ENCODE measurements around the gene TSACC. TPM values are rescaled to one million over a fixed set of nuclear protein-coding genes. Genes with fewer than 3 reads are reported as not detected.

TSACC gene
- total RNA-seq, 1 donor from 2014 or later: 0.44 TPM

DNA sequence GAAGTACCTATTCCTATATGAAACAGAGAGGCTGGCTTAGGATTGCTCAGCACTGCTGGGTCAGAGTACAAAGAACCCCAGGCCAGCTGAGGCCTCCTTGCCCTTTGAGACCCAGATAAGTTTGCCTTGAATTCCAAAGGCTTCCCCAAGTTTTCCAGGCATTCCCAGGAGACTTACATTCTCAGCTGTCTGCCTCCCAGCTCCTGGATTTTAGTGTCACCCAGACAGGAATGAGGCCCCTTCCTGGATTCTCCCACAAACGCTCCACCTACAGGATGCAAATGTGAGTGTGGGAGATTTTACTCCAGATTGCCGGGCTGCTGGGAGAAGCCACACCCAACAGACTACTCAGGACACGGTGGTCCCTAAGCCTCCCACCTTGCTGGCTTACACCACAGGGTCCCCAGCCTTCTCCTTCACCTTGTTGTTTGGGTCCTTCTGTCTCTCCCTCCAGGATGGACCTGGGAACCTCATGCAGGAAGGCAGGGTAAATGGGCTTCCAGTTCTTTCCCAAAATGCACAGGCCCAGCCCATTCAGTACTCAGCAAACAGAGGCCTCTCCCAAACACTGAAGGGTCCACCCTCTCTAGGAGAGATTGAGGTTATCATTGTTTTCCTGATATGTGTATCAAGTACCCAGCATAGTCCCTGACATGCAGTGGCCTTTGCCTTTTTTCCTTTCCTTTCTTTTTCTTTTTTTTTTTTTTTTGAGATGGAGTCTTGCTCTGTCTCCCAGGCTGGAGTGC, 41.3 kb downstream of the TSACC start:
- DNase-seq (no peak), ATAC-seq (ENCODE audit: low read depth) (no peak)
- Mint-ChIP-seq H3K9me3 (no peaks in the 10 kb centered on the region), H3K4me1 (peaks cover 3% of the 10 kb centered on the region), H3K36me3 (ENCODE audit: low read depth) (no peaks in the 10 kb centered on the region), H3K27me3 (peaks cover 3% of the 10 kb centered on the region), H3K4me3 (no peak overlapping the region), H3K27ac (no peak overlapping the region)
- POLR2A ChIA-PET: no interaction called here
- TF ChIP-seq, protein P1, sequence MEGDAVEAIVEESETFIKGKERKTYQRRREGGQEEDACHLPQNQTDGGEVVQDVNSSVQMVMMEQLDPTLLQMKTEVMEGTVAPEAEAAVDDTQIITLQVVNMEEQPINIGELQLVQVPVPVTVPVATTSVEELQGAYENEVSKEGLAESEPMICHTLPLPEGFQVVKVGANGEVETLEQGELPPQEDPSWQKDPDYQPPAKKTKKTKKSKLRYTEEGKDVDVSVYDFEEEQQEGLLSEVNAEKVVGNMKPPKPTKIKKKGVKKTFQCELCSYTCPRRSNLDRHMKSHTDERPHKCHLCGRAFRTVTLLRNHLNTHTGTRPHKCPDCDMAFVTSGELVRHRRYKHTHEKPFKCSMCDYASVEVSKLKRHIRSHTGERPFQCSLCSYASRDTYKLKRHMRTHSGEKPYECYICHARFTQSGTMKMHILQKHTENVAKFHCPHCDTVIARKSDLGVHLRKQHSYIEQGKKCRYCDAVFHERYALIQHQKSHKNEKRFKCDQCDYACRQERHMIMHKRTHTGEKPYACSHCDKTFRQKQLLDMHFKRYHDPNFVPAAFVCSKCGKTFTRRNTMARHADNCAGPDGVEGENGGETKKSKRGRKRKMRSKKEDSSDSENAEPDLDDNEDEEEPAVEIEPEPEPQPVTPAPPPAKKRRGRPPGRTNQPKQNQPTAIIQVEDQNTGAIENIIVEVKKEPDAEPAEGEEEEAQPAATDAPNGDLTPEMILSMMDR (IDR thresholded peaks at IDR 0.05): no peak
- CTCF ChIA-PET: interaction anchor here (1.2 to 1.3 kb wide), 3 partner anchors 25 to 229 kb away, joined by 3 to 5 read pairs (median 3); no protein-coding TSS in a partner anchor
- intact Hi-C loops (cut with micrococcal nuclease): no loop called here

DNA sequence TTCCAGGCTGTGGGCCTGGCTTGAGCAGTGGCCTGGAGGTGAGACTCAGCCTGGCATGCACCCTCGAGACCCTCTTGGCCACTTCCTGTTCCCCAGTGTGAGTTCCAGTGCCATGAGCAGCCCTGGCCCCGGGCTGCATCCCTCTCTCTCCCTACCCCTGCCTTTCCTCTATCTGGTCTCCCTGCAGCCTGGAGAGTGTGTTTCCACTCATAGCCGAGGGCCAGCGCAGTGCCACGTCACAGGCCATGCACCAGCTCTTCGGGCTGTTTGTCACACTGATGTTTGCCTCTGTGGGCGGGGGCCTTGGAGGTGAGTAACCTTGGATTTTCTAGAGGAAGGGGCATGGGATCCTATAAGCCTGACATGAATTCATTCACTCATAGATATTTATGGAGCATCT, 44.2 kb downstream of the TSACC start:
- intact Hi-C loops (cut with micrococcal nuclease): no loop called here
- CTCF ChIA-PET: interaction anchor here (0.6 to 7.6 kb wide), 5 partner anchors 24 to 226 kb away, joined by 3 to 223 read pairs (median 3); no protein-coding TSS in a partner anchor
- H3K4me3 Mint-ChIP-seq: no peak overlapping the region
- POLR2A ChIA-PET: no interaction called here
- peaks cover 6% of the 10 kb centered on the region for H3K4me1 Mint-ChIP-seq
- no peaks in the 10 kb centered on the region for H3K9me3 Mint-ChIP-seq
- no peak for DNase-seq
- no peak for ATAC-seq (ENCODE audit: low read depth)
- peaks cover 15% of the 10 kb centered on the region for H3K27me3 Mint-ChIP-seq
- H3K27ac Mint-ChIP-seq: no peak overlapping the region
- TF ChIP-seq, protein P1 (IDR thresholded peaks at IDR 0.05): no peak
- no peaks in the 10 kb centered on the region for H3K36me3 Mint-ChIP-seq (ENCODE audit: low read depth)

DNA sequence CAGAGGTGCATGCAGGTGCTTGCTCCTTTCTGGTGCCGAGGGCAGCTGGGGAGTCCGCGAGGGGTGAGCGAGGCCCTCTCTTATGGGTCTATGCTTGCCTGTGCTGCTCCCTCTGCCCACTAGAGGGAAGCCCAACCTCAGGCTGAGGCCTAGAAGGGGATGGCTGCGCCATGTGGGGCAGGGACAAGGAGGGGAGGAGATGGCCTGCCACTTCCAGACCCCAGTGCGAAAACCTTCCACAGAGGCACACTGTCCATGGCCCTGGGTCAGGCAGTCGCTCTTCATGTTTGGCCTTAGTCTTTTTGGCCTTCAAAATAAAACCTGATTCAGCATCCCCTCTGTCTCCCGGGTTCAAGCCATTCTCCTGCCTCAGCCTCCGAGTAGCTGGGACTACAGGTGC, 44.7 kb downstream of the TSACC start:
- Mint-ChIP-seq H3K4me1 (peaks cover 6% of the 10 kb centered on the region), H3K27ac (no peak overlapping the region), H3K27me3 (peaks cover 17% of the 10 kb centered on the region), H3K36me3 (ENCODE audit: low read depth) (no peaks in the 10 kb centered on the region), H3K4me3 (no peak overlapping the region), H3K9me3 (no peaks in the 10 kb centered on the region)
- ATAC-seq (ENCODE audit: low read depth): peak; percentile 97
- TF ChIP-seq, protein P1 (IDR thresholded peaks at IDR 0.05): no peak
- ChIA-PET POLR2A (interaction anchor here (1.1 kb wide), 1 partner anchor 118 kb away, joined by 5 read pairs; no protein-coding TSS in a partner anchor), CTCF (interaction anchor here (0.6 to 7.6 kb wide), 6 partner anchors 24 to 324 kb away, joined by 3 to 223 read pairs (median 3); no protein-coding TSS in a partner anchor)
- intact Hi-C loops (cut with micrococcal nuclease): loop anchor here (1.0 kb wide), 1 partner anchor 295 kb away; no protein-coding TSS in a partner anchor
- peak; percentile 46 for DNase-seq

DNA sequence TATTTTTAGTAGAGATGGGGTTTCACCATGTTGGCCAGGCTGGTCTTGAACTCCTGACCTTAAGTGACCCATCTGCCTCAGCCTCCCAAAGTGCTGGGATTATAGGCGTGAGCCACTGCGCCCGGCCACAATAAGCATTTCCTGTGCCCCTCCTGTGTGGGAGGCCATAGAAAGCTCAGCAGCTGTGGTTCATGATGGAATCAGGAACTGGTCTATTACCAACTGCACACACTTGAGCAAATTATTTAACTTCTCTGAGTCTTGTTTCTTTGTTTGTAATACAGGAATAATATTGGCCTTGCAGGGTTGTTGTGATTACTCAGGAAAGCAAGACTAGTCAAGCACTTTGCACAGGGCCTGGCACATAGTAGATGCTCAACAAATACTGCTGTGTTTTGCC, 45.7 kb downstream of the TSACC start:
- H3K27ac Mint-ChIP-seq: no peak overlapping the region
- DNase-seq (no peak), ATAC-seq (ENCODE audit: low read depth) (no peak)
- no peaks in the 10 kb centered on the region for H3K9me3 Mint-ChIP-seq
- intact Hi-C loops (cut with micrococcal nuclease): no loop called here
- no peaks in the 10 kb centered on the region for H3K36me3 Mint-ChIP-seq (ENCODE audit: low read depth)
- CTCF ChIA-PET: interaction anchor here (0.9 to 7.6 kb wide), 4 partner anchors 9 to 323 kb away, joined by 3 to 223 read pairs (median 16); no protein-coding TSS in a partner anchor
- H3K4me1 Mint-ChIP-seq: peaks cover 5% of the 10 kb centered on the region
- TF ChIP-seq, protein P1 (IDR thresholded peaks at IDR 0.05): no peak
- no peak overlapping the region for H3K4me3 Mint-ChIP-seq
- POLR2A ChIA-PET: interaction anchor here (1.1 kb wide), 1 partner anchor 117 kb away, joined by 5 read pairs; no protein-coding TSS in a partner anchor
- peaks cover 22% of the 10 kb centered on the region for H3K27me3 Mint-ChIP-seq

DNA sequence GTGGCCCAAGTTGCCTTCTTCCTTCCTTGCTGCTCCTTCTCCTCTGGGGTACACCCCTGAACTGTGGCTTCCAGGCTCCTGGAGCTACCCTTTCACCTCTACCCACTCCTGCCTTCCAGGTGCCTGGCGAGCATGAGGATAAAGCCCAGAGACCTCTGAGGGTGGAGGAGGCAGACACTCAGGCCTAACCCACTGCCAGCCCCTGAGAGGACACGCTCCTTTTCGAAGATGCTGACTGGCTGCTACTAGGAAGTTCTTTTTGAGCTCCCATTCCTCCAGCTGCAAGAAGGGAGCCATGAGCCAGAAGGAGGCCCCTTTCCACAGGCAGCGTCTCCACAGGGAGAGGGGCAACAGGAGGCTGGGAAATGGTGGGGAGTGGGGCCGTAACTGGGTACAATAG, 46.3 kb downstream of the TSACC start:
- TF ChIP-seq, protein P1 (IDR thresholded peaks at IDR 0.05): no peak
- no peaks in the 10 kb centered on the region for H3K36me3 Mint-ChIP-seq (ENCODE audit: low read depth)
- peaks cover 28% of the 10 kb centered on the region for H3K27me3 Mint-ChIP-seq
- H3K9me3 Mint-ChIP-seq: no peaks in the 10 kb centered on the region
- H3K4me3 Mint-ChIP-seq: no peak overlapping the region
- intact Hi-C loops (cut with micrococcal nuclease): loop anchor here (1.0 to 5.0 kb wide), 3 partner anchors 62 to 238 kb away; no protein-coding TSS in a partner anchor
- peaks cover 5% of the 10 kb centered on the region for H3K4me1 Mint-ChIP-seq
- ChIA-PET POLR2A (no interaction called here), CTCF (interaction anchor here (0.9 to 7.6 kb wide), 10 partner anchors 9 to 227 kb away, joined by 3 to 223 read pairs (median 20); no protein-coding TSS in a partner anchor)
- no peak overlapping the region for H3K27ac Mint-ChIP-seq
- ATAC-seq (ENCODE audit: low read depth) (no peak), DNase-seq (no peak)

All from activated B cell treated with CpG ODN at 0.5 μM for 24 hours (primary cell).